GM06990 (cell line): ENCODE results near the gene GCDH.

Experiments used
- DNase-seq: peaks from one replicate; pipeline ENCODE4 v3.0.0-alpha.2; 2011; ENCODE audit not compliant: insufficient read length; ENCODE audit errors: extremely low read depth
- H3K27me3 ChIP-seq: replicated peaks from 2 replicates; pipeline ENCODE4 v1.6.0; 2011; ENCODE audit warnings: low read length; ENCODE audit not compliant: control insufficient read depth, insufficient read depth
- H3K36me3 ChIP-seq: 2 replicates; pipeline ENCODE4 v1.5.1; 2011; ENCODE audit warnings: low read length; ENCODE audit not compliant: control insufficient read depth, insufficient read depth
- H3K4me3 ChIP-seq: replicated peaks from 2 replicates; pipeline ENCODE4 v1.5.1; 2011; ENCODE audit warnings: low read depth, mild to moderate bottlenecking, control low read depth, low read length
- TF ChIP-seq, protein P1 (sequence below): IDR thresholded peaks from 2 replicates; pipeline ENCODE4 v1.5.1; 2011; ENCODE audit warnings: low read length, control low read depth, mild to moderate bottlenecking, inconsistent platforms; ENCODE audit not compliant: insufficient read depth, poor library complexity, severe bottlenecking

GCDH gene

DNA sequence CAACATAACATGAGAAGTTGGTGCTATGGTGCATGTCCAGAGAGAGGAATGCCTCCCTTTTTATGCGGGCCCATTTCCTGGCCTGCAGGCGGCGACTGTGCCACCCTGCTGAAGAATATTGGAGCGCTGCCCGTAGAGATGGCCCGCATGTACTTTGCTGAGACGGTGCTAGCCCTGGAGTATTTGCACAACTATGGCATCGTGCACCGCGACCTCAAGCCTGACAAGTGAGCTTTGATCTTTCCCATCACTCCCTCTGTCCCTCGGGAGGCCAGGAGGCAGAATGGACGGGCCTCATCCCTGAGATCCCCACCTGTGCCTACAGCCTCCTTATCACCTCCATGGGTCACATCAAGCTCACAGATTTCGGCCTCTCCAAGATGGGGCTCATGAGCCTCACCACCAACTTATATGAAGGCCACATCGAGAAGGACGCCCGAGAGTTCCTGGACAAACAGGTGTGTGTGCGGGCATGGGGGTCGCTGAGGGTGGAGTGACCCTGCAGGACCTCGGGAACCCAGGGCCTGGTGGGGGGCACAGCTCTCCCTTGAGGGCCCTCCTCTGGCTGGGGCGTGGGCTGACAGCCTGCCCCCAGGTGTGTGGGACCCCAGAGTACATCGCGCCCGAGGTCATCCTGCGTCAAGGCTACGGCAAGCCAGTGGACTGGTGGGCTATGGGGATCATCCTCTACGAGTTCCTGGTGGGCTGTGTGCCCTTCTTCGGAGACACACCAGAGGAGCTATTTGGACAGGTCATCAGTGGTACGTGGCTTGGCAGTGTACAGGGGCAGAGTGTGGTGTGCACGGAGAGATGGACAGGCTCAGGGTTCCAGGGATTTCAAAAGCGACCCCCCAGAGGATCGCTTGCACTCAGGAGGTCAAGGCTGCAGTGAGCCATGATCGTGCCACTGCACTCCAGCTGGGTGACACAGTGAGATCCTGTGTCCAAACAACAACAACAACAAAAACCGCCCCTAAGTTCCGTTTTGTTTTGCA is 25.9 kb upstream of the GCDH start:
- no peak for DNase-seq
- Histone ChIP-seq H3K27me3 (no peaks in the 10 kb centered on the region), H3K4me3 (no peak overlapping the region)

DNA sequence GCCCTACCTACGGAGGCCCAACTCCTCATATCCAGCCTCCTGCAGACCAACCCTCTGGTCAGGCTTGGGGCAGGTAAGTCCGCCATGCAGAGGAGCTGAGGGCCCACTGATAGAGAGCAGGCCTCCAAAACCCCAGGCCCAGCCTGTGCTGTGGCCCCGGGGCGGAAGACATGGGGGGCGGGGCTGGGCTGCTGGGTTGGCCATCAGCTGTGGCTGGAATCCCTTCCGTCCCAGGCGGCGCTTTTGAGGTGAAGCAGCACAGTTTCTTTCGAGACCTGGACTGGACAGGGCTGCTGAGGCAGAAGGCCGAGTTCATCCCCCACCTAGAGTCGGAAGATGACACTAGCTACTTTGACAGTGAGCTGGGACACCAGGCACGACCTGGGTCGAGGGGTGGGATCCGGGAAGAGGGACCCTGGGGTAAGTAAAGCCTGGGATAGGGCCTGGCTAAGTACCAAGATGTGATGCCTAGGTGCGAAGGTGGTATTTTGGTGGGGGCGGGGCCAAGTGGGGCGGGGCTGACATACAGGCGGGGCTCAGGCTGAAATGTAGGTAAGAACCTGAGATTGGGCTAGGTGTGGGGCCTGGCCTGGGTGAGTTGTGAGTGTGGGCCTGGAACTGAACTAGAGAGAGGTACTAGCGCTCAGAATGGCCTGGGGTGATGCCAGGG is 25.1 kb upstream of the GCDH start:
- no peak overlapping the region for H3K4me3 ChIP-seq
- no peaks in the 10 kb centered on the region for H3K27me3 ChIP-seq
- H3K36me3 ChIP-seq, result no peaks in the 10 kb centered on the region
- TF ChIP-seq, protein P1, sequence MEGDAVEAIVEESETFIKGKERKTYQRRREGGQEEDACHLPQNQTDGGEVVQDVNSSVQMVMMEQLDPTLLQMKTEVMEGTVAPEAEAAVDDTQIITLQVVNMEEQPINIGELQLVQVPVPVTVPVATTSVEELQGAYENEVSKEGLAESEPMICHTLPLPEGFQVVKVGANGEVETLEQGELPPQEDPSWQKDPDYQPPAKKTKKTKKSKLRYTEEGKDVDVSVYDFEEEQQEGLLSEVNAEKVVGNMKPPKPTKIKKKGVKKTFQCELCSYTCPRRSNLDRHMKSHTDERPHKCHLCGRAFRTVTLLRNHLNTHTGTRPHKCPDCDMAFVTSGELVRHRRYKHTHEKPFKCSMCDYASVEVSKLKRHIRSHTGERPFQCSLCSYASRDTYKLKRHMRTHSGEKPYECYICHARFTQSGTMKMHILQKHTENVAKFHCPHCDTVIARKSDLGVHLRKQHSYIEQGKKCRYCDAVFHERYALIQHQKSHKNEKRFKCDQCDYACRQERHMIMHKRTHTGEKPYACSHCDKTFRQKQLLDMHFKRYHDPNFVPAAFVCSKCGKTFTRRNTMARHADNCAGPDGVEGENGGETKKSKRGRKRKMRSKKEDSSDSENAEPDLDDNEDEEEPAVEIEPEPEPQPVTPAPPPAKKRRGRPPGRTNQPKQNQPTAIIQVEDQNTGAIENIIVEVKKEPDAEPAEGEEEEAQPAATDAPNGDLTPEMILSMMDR, result no peak
- no peak for DNase-seq

More for the DNA sequence above, 25.9 kb upstream of the GCDH start:
- no peaks in the 10 kb centered on the region for H3K36me3 ChIP-seq
- TF ChIP-seq, protein P1, result no peak

DNA sequence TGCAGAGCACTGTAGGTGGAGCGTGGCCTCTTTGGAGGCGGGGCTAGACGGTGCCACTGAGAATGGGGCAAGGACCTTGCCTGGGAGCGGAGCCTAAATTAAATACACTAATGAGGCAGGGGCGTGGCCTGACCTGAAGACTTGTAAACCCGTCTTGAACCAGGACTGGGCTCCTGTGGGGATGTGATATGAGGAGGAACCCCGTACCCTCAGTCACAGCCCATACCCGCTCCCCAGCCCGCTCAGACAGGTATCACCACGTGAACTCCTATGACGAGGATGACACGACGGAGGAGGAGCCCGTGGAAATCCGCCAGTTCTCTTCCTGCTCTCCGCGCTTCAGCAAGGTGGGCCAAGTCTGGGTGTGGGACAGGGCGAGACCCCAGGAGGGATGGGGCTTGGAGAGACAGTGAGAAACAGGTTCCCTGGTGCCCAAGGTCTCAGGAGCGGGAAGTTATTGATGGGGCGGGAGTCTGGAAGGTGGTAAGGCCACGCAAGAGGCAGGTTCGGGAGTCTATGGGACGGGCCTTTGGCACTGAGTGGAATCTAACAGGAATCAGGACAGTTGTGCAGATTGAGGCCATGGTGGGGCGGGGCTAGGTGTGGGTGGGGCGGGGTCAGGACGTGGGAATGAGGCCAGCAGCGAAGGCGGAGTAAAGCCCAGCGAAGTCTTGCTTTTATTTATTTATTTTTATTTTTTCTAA is 24.4 kb upstream of the GCDH start:
- no peaks in the 10 kb centered on the region for H3K27me3 ChIP-seq
- TF ChIP-seq, protein P1, result no peak
- H3K36me3 ChIP-seq, result no peaks in the 10 kb centered on the region
- no peak for DNase-seq
- no peak overlapping the region for H3K4me3 ChIP-seq

DNA sequence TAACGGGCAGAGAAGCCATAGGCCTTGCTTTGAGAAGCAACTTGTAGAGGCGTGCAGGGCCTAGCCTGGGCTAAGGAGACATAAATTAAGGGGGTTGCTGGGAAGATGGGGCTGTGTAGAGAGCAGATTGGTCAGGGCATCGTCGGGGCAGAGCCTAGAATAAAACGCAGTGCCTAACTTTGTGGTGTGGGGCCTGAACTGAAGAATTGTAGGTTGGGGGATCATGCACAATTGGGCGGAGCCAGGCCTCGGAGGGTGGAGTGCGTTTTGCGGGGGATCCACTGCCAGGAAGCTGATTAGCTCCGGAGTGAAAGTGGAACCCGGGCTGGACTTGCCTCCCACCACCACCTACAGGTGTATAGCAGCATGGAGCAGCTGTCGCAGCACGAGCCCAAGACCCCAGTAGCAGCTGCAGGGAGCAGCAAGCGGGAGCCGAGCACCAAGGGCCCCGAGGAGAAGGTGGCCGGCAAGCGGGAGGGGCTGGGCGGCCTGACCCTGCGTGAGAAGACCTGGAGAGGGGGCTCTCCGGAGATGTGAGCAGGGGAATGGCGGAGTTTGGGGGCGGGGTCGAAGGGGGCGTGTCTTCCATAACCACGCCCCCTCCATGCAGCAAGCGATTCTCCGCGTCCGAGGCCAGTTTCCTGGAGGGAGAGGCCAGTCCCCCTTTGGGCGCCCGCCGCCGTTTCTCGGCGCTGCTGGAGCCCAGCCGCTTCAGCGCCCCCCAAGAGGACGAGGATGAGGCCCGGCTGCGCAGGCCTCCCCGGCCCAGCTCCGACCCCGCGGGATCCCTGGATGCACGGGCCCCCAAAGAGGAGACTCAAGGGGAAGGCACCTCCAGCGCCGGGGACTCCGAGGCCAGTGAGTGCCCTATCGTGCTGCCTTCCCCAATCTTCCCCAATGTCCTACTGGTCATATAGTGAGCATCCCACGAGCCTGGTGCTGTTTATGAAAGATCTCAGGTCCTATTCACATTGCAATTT is 23.6 kb upstream of the GCDH start:
- H3K4me3 ChIP-seq, result peak overlapping the region; percentile 49
- peak; percentile 85 for DNase-seq
- TF ChIP-seq, protein P1, result no peak
- no peaks in the 10 kb centered on the region for H3K36me3 ChIP-seq
- no peaks in the 10 kb centered on the region for H3K27me3 ChIP-seq
